Neural cell (in vitro differentiated cells): ENCODE results near the gene ZBTB32.

Source experiments
- EP300 ChIP-seq: fragments of 450-650 bp; conservative IDR thresholded peaks from 2 replicates; pipeline ENCODE4 v1.6.1; 2014; ENCODE audit warnings: antibody characterized with exemption, mild to moderate bottlenecking, moderate library complexity; ENCODE audit not compliant: poor library complexity, severe bottlenecking
- EZH2 ChIP-seq: fragments of 200-600, 300-800 bp; shearing (Covaris generic), sonication (generic); IDR thresholded peaks from 2 replicates; pipeline ENCODE4 v1.6.1; 2014; ENCODE audit warnings: antibody characterized with exemption, low read length, borderline replicate concordance, mild to moderate bottlenecking; ENCODE audit not compliant: insufficient read depth, poor library complexity, severe bottlenecking
- MXI1 ChIP-seq: fragments of 450-650 bp; conservative IDR thresholded peaks from 2 replicates; pipeline ENCODE4 v1.6.1; 2014; ENCODE audit warnings: antibody characterized with exemption, mild to moderate bottlenecking; ENCODE audit not compliant: poor library complexity, severe bottlenecking
- POLR2AphosphoS5 ChIP-seq: IDR thresholded peaks from 2 replicates; pipeline ENCODE4 v1.6.1; 2012
- RAD21 ChIP-seq: fragments of 450-650 bp; conservative IDR thresholded peaks from 2 replicates; pipeline ENCODE4 v1.6.1; 2014; ENCODE audit warnings: antibody characterized with exemption, mild to moderate bottlenecking, moderate library complexity
- SMC3 ChIP-seq: fragments of 450-650 bp; conservative IDR thresholded peaks from 2 replicates; pipeline ENCODE4 v1.6.1; 2014; ENCODE audit warnings: antibody characterized with exemption, mild to moderate bottlenecking, moderate library complexity; ENCODE audit not compliant: poor library complexity
- TAF1 ChIP-seq: IDR thresholded peaks from 2 replicates; pipeline ENCODE4 v1.6.1; 2012; ENCODE audit warnings: low read depth
- TF ChIP-seq, protein P1 (sequence below): fragments of 450-650 bp; IDR thresholded peaks from 2 replicates; pipeline ENCODE4 v1.5.1; 2014; ENCODE audit warnings: antibody characterized with exemption, mild to moderate bottlenecking, moderate library complexity; ENCODE audit not compliant: poor library complexity, severe bottlenecking

DNA sequence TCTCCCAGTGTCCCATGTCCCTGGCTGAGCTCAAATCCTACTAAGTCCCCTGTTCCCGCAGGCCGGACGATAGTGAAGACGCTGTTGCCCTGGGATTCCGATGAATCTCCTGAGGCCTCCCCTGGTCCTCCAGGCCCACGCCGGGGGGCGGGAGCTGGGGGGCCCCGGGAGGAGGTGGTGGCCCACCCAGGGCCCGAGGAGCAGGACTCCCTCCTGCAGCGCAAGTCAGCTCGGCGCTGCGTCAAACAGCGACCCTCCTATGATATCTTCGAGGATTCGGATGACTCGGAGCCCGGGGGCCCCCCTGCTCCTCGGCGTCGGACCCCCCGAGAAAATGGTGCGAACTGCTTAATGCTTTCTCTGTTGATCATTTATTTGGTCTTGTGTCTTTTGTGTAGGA is 19.3 kb downstream of the ZBTB32 start:
- TF ChIP-seq, protein P1, sequence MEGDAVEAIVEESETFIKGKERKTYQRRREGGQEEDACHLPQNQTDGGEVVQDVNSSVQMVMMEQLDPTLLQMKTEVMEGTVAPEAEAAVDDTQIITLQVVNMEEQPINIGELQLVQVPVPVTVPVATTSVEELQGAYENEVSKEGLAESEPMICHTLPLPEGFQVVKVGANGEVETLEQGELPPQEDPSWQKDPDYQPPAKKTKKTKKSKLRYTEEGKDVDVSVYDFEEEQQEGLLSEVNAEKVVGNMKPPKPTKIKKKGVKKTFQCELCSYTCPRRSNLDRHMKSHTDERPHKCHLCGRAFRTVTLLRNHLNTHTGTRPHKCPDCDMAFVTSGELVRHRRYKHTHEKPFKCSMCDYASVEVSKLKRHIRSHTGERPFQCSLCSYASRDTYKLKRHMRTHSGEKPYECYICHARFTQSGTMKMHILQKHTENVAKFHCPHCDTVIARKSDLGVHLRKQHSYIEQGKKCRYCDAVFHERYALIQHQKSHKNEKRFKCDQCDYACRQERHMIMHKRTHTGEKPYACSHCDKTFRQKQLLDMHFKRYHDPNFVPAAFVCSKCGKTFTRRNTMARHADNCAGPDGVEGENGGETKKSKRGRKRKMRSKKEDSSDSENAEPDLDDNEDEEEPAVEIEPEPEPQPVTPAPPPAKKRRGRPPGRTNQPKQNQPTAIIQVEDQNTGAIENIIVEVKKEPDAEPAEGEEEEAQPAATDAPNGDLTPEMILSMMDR = no peak
- TF ChIP-seq EZH2 = no peak
- no peak for TF ChIP-seq SMC3
- TF ChIP-seq POLR2AphosphoS5 = no peak
- TF ChIP-seq EP300 = no peak
- no peak for TF ChIP-seq RAD21
- no peak for TF ChIP-seq MXI1
- no peak for TF ChIP-seq TAF1
